ENCODE results near the gene LMX1A. TPM values are rescaled to one million over a fixed set of nuclear protein-coding genes. Genes with fewer than 3 reads are reported as not detected.

LMX1A gene
- total and polyA plus RNA-seq, 9 of the 15 experiments (the other 6 are each of a cell fraction or from before 2014, with no cell fraction given) = not detected

- no peak overlapping the region for H2AFZ ChIP-seq (ENCODE audit: low read depth, low read length)
- no peaks in the 10 kb centered on the region for H3K4me1 ChIP-seq (replicated peaks in 1 of 2; ENCODE audit: control insufficient read depth in 2 of 2, insufficient read depth in 2 of 2, low read length in 2 of 2)
- H3K4me3 ChIP-seq = no peak overlapping the region
- in situ Hi-C loops (cut with MboI) = no loop called here
- no peak overlapping the region for H3K9ac ChIP-seq (ENCODE audit: insufficient read depth in 1 of 2, low read depth in 2 of 2, low read length in 2 of 2)
- no peaks in the 10 kb centered on the region for H3K79me2 ChIP-seq (ENCODE audit: control insufficient read depth, insufficient read depth, low read length)
- no peak for ATAC-seq
- no peaks in the 10 kb centered on the region for H3K9me1 ChIP-seq (ENCODE audit: control insufficient read depth, insufficient read depth, low read length)
- no peaks in the 10 kb centered on the region for H4K20me1 ChIP-seq (replicated peaks; ENCODE audit: control insufficient read depth, insufficient read depth, low read length)
- no peak for FAIRE-seq
- H3K4me2 ChIP-seq (ENCODE audit: insufficient read depth, low read length) = no peak overlapping the region
- POLR2A ChIA-PET = no interaction called here
- no peak for DNase-seq (ENCODE audit: extremely low read depth in 1 of 4, low spot score in 3 of 4)
- CTCF ChIA-PET (ENCODE audit: low intra/inter-chr PET ratio) = no interaction called here
- intact Hi-C loops (cut with micrococcal nuclease) = no loop called here
- BruUV-seq (replicated peaks) = no TSS peak
- H3K27ac ChIP-seq (ENCODE audit: extremely low read depth, low read depth, low read length) = no peak overlapping the region
- H3K9me3 ChIP-seq (replicated peaks; ENCODE audit: control insufficient read depth, insufficient read depth, low read depth, low read length) = no peaks in the 10 kb centered on the region
- H3K27me3 ChIP-seq (ENCODE audit: control insufficient read depth in 2 of 2, insufficient read depth in 2 of 2, low read length in 2 of 2) = no peaks in the 10 kb centered on the region
- H3K36me3 ChIP-seq (ENCODE audit: control insufficient read depth, insufficient read depth, low read length) = no peaks in the 10 kb centered on the region
- no peak for TF ChIP-seq IRF1 (CRISPR knock-in tag; IDR thresholded peaks at IDR 0.05; ENCODE audit: borderline replicate concordance)
- no peak for TF ChIP-seq ZNF444 (CRISPR knock-in tag; IDR thresholded peaks at IDR 0.05)
- TF ChIP-seq STAT5A (IDR thresholded peaks at IDR 0.05; ENCODE audit: borderline replicate concordance, low read length) = no peak
- no peak for TF ChIP-seq THRAP3 (IDR thresholded peaks at IDR 0.05; ENCODE audit: borderline replicate concordance)
- no peak for TF ChIP-seq SMARCB1 (IDR thresholded peaks at IDR 0.05; ENCODE audit: insufficient read length, low read depth)
- no peak for TF ChIP-seq ZNF518B (CRISPR knock-in tag; IDR thresholded peaks at IDR 0.05)
- no peak for TF ChIP-seq FOXA3 (CRISPR knock-in tag; conservative IDR thresholded peaks at IDR 0.05 in 1 of 2, IDR thresholded peaks at IDR 0.05 in 1 of 2)
- no peak for TF ChIP-seq ZNF655 (CRISPR knock-in tag; IDR thresholded peaks at IDR 0.05)
Observed at GRCh38 chr1:165216254-165216653, 140.3 kb downstream of the LMX1A start.
